K562 (cell line): ENCODE measurements around the gene ARID5B. TPM values are rescaled to one million over a fixed set of nuclear protein-coding genes. Genes with fewer than 3 reads are reported as not detected.

Source experiments
- ATAC-seq: fragments of 200-7000 bp; cut with Tn5 transposase; 3 replicates; pipeline ENCODE4 v1.9.1; 2020; ENCODE audit warnings: moderate library complexity
- BruUV-seq: library from RNA; stranded (reverse); fragments of 400-500 nt; replicated peaks from 2 replicates; lab custom pipeline; 2021; lab: Mats Ljungman, UMichigan
- CTCF ChIA-PET: fragments of 300-600 bp; formaldehyde crosslinking; extraction: SDS; loops from one replicate; lab custom pipeline; 2021; ENCODE audit warnings: low intra/inter-chr PET ratio; lab: Yijun Ruan, JAX
- POLR2A ChIA-PET: fragments of 300-600, 350-650 bp; sonication (Branson Sonifier 250); formaldehyde crosslinking; extraction: SDS; loops from one replicate; lab custom pipeline; 2021; ENCODE audit warnings: antibody characterized with exemption, inconsistent platforms; lab: Yijun Ruan, JAX
- DNase-seq, 4 experiments: peaks; one replicate each; pipeline versions ENCODE4 v3.0.0 to v3.0.0-alpha.2; 2011 to 2018; ENCODE audit warnings: low spot score in 3 of 4, mixed read lengths in 3 of 4; ENCODE audit errors: extremely low read depth in 1 of 4
- FAIRE-seq: peaks from 2 replicates; lab custom pipeline; 2011; peaks lifted over from hg19 to GRCh38; lab: Jason Lieb, UNC
- H2AFZ ChIP-seq: 2 replicates; pipeline ENCODE4 v1.6.0; 2011; ENCODE audit warnings: low read depth, low read length, control low read depth, inconsistent platforms
- H3K27ac ChIP-seq: fragments of 200-600 bp; 3 replicates; pipeline ENCODE4 v1.8.0; 2011; ENCODE audit warnings: low read depth, mild to moderate bottlenecking, control low read depth, inconsistent platforms, low read length, moderate library complexity, mixed read lengths; ENCODE audit errors: extremely low read depth
- H3K27me3 ChIP-seq, 2 experiments: fragments of 300-600 bp in 1 of 2; 2 replicates in 1 of 2; 3 replicates in 1 of 2; pipeline versions ENCODE4 v1.6.0 to v1.8.0; 2011; ENCODE audit warnings: inconsistent platforms in 2 of 2, low read length in 2 of 2, mild to moderate bottlenecking in 1 of 2, mixed read lengths in 1 of 2, moderate library complexity in 1 of 2; ENCODE audit not compliant: control insufficient read depth in 2 of 2, insufficient read depth in 2 of 2
- H3K36me3 ChIP-seq: fragments of 300-600 bp; 3 replicates; pipeline ENCODE4 v1.8.0; 2011; ENCODE audit warnings: mild to moderate bottlenecking, low read length, inconsistent platforms; ENCODE audit not compliant: control insufficient read depth, insufficient read depth
- H3K4me1 ChIP-seq, 2 experiments: fragments of 200-600 bp in 1 of 2; replicated peaks in 1 of 2; 2 replicates in 1 of 2; 3 replicates in 1 of 2; pipeline versions ENCODE4 v1.5.1 to v1.8.0; 2011; ENCODE audit warnings: inconsistent platforms in 2 of 2, low read length in 2 of 2, mild to moderate bottlenecking in 1 of 2, mixed read lengths in 1 of 2, moderate library complexity in 1 of 2; ENCODE audit not compliant: control insufficient read depth in 2 of 2, insufficient read depth in 2 of 2
- H3K4me2 ChIP-seq: 2 replicates; pipeline ENCODE4 v1.6.1; 2011; ENCODE audit warnings: low read length, control low read depth, inconsistent platforms, mixed read lengths; ENCODE audit not compliant: insufficient read depth
- H3K4me3 ChIP-seq: fragments of 200-600 bp; sonication (generic), shearing (Covaris generic); 2 replicates; pipeline ENCODE4 v1.5.1; 2016; ENCODE audit warnings: control low read depth, inconsistent platforms
- H3K79me2 ChIP-seq: fragments of 200-600 bp; 3 replicates; pipeline ENCODE4 v1.8.0; 2011; ENCODE audit warnings: low read length, inconsistent platforms; ENCODE audit not compliant: control insufficient read depth, insufficient read depth
- H3K9ac ChIP-seq, 2 experiments: 2 replicates each; pipeline versions ENCODE4 v1.6.0 to v1.6.1; 2011; ENCODE audit warnings: low read depth in 2 of 2, low read length in 2 of 2, control low read depth in 1 of 2, inconsistent platforms in 1 of 2, mild to moderate bottlenecking in 1 of 2, mixed read lengths in 1 of 2; ENCODE audit not compliant: insufficient read depth in 1 of 2
- H3K9me1 ChIP-seq: one replicate; pipeline ENCODE4 v1.6.0; 2011; ENCODE audit warnings: inconsistent platforms, mild to moderate bottlenecking, low read length, moderate library complexity; ENCODE audit not compliant: control insufficient read depth, insufficient read depth
- H3K9me3 ChIP-seq: replicated peaks from 2 replicates; pipeline ENCODE4 v1.5.1; 2011; ENCODE audit warnings: low read depth, low read length, inconsistent platforms; ENCODE audit not compliant: control insufficient read depth, insufficient read depth
- H4K20me1 ChIP-seq: replicated peaks from 2 replicates; pipeline ENCODE4 v1.6.1; 2011; ENCODE audit warnings: low read length, inconsistent platforms, mixed read lengths; ENCODE audit not compliant: control insufficient read depth, insufficient read depth
- AFF1 ChIP-seq, 2 experiments: fragments of 450-650 bp; IDR thresholded peaks; 2 replicates each; pipeline ENCODE4 v1.6.1; 2018; ENCODE audit warnings: mild to moderate bottlenecking in 2 of 2, low read depth in 1 of 2; ENCODE audit not compliant: partially characterized antibody in 2 of 2
- CCNT2 ChIP-seq: IDR thresholded peaks from 2 replicates; pipeline ENCODE4 v1.6.1; 2011; ENCODE audit warnings: borderline replicate concordance, low read depth, mild to moderate bottlenecking, moderate library complexity, mixed read lengths, low read length; ENCODE audit not compliant: insufficient read length; ENCODE audit errors: extremely low read depth
- CREM ChIP-seq: IDR thresholded peaks from 2 replicates; pipeline ENCODE4 v1.6.1; 2014; ENCODE audit warnings: antibody characterized with exemption, low read depth
- HDGF ChIP-seq: fragments of 450-650 bp; IDR thresholded peaks from 2 replicates; pipeline ENCODE4 v1.6.1; 2016
- HINFP ChIP-seq: fragments of 450-650 bp; conservative IDR thresholded peaks from 2 replicates; pipeline ENCODE4 v1.6.1; 2016; ENCODE audit warnings: missing genetic modification characterization, low read depth, mild to moderate bottlenecking, control low read depth, missing compliant biosample characterization
- KDM2B ChIP-seq: fragments of 250-450 bp; sonication (Bioruptor Pico); IDR thresholded peaks from 2 replicates; pipeline ENCODE4 v1.8.0; 2021; ENCODE audit warnings: mild to moderate bottlenecking, moderate library complexity
- MNT ChIP-seq, 2 experiments: fragments of 450-650 bp; conservative IDR thresholded peaks; 2 replicates each; pipeline ENCODE4 v1.6.1; 2017; ENCODE audit warnings: mild to moderate bottlenecking in 2 of 2, moderate library complexity in 2 of 2
- POLR3G ChIP-seq: IDR thresholded peaks from 2 replicates; pipeline ENCODE4 v1.6.1; 2011; ENCODE audit not compliant: insufficient read length, insufficient replicate concordance; ENCODE audit errors: extremely low read depth
- SMARCA5 ChIP-seq: fragments of 450-650 bp; IDR thresholded peaks from 2 replicates; pipeline ENCODE4 v1.6.1; 2016
- STAT6 ChIP-seq: sonication (generic); formaldehyde crosslinking; IDR thresholded peaks from 2 replicates; pipeline ENCODE4 v1.8.1; 2023; ENCODE audit warnings: mild to moderate bottlenecking, missing genetic modification reagents
- TBL1XR1 ChIP-seq, 2 experiments: IDR thresholded peaks; 2 replicates each; pipeline ENCODE4 v1.6.1; 2012; ENCODE audit warnings: improper control_type of control experiment in 2 of 2, low read length in 2 of 2, mild to moderate bottlenecking in 1 of 2
- ZNF217 ChIP-seq: sonication (generic); formaldehyde crosslinking; IDR thresholded peaks from 2 replicates; pipeline ENCODE4 v1.8.0; 2022; ENCODE audit warnings: mild to moderate bottlenecking, missing genetic modification reagents
- ZZZ3 ChIP-seq: fragments of 450-650 bp; IDR thresholded peaks from 2 replicates; pipeline ENCODE4 v1.6.1; 2016; ENCODE audit warnings: antibody characterized with exemption, mild to moderate bottlenecking, moderate library complexity
- WGBS: fragments of 100-300 bp; shearing (Covaris generic); methylation state at CpG from one replicate; pipeline ENCODE4 v1.1.6; 2016; ENCODE audit warnings: low coverage, mixed read lengths; ENCODE audit not compliant: insufficient coverage; ENCODE audit errors: missing lambda C conversion rate; 5-methylcytosine and 5-hydroxymethylcytosine counted together
- in situ Hi-C: fragments of 300-500 bp; cut with MboI; formaldehyde crosslinking; loops from 4 replicates; pipeline ENCODE4 v1.15.0; 2018; ENCODE audit warnings: inconsistent platforms, mixed read lengths
- intact Hi-C: fragments of 100-400 bp; cut with micrococcal nuclease; formaldehyde crosslinking; loops from 2 replicates; pipeline ENCODE4 v1.14.2; 2022
- polyA plus RNA-seq, 8 experiments: library from polyadenylated mRNA; depleted of rRNA in 4 of 8; stranded (reverse) in 5 of 8; unstranded in 3 of 8; fragments of >200 nt; fragmentation: Nextera tagmentation in 2 of 8; fragmentation: Illumina TruSeq in 1 of 8; extraction: Ambion mirVana in 2 of 8; extraction: Trizol in 1 of 8; gene quantifications; 2 replicates each; pipeline versions ENCODE4 v1.2.1 to v1.2.3, GENCODE V29; 2011 to 2014; ENCODE audit warnings: inconsistent platforms in 1 of 8, missing spikeins in 1 of 8
- total RNA-seq, 7 experiments: library from RNA; depleted of rRNA in 6 of 7; stranded (reverse); fragments of >200 nt in 6 of 7; fragmentation: Illumina TruSeq in 2 of 7; extraction: Trizol in 2 of 7; gene quantifications; 2 replicates each; pipeline versions ENCODE4 v1.2.1 to v1.2.3, GENCODE V29; 2011 to 2021; ENCODE audit warnings: low replicate concordance in 1 of 7

ARID5B gene
- total and polyA plus RNA-seq, 9 of the 15 experiments (the other 6 are each of a cell fraction or from before 2014, with no cell fraction given), result 0.48 to 1.6 (median 0.80) TPM

- FAIRE-seq, result no peak
- no TSS peak for BruUV-seq
- H3K4me3 ChIP-seq, result no peak overlapping the region
- ChIA-PET CTCF (no interaction called here), POLR2A (interaction anchor here (0.8 kb wide), 1 partner anchor 90 kb away, joined by 3 read pairs; no protein-coding TSS in a partner anchor)
- H3K27ac ChIP-seq, result no peak overlapping the region
- no peak overlapping the region for H2AFZ ChIP-seq
- WGBS, result 61% methylated on average over 5 of the region's 5 CpGs
- H3K27me3 ChIP-seq, result no peaks in the 10 kb centered on the region
- in situ Hi-C loops (no loop called here), intact Hi-C loops (no loop called here)
- no peaks in the 10 kb centered on the region for H3K36me3 ChIP-seq
- no peak for DNase-seq
- H3K79me2 ChIP-seq, result no peaks in the 10 kb centered on the region
- H3K9me1 ChIP-seq, result no peaks in the 10 kb centered on the region
- H4K20me1 ChIP-seq, result no peaks in the 10 kb centered on the region
- ATAC-seq, result no peak
- no peaks in the 10 kb centered on the region for H3K9me3 ChIP-seq
- H3K4me2 ChIP-seq, result no peak overlapping the region
- H3K4me1 ChIP-seq, result no peaks in the 10 kb centered on the region; a peak in 1 of 5 replicates
- H3K9ac ChIP-seq, result no peak overlapping the region
- TF ChIP-seq KDM2B (no peak), ZZZ3 (no peak), TBL1XR1 (IDR thresholded peaks at IDR 0.05; ENCODE audit: low read length in 2 of 2) (no peak), HINFP (tag) (no peak), AFF1 (IDR thresholded peaks at IDR 0.05; ENCODE audit: low read depth in 1 of 2, partially characterized antibody in 2 of 2) (no peak), CCNT2 (no peak), CREM (no peak), HDGF (no peak), SMARCA5 (no peak), ZNF217 (CRISPR knock-in tag) (no peak), MNT (conservative IDR thresholded peaks at IDR 0.05) (no peak), POLR3G (no peak), STAT6 (CRISPR knock-in tag) (no peak)
These were observed 33.6 kb downstream of the ARID5B start for GRCh38 chr10:61935077-61935476.
